Right ventricle myocardium superior (tissue), 1 donor: ENCODE results near the gene SETMAR. TPM values are rescaled to one million over a fixed set of nuclear protein-coding genes. Genes with fewer than 3 reads are reported as not detected.
"Not testable (repeated sequence)": the region's sequence is repeated elsewhere in the genome, so short reads cannot be mapped to it uniquely, and the experiment has no call there.

Source experiments
- ATAC-seq: fragments of 200-7000 bp; cut with Tn5 transposase; one replicate; pipeline ENCODE4 v1.9.1; 2020; ENCODE audit warnings: mild to moderate bottlenecking; ENCODE audit not compliant: poor library complexity
- DNase-seq: peaks from one replicate; pipeline ENCODE4 v3.0.0-alpha.2; 2020
- intact Hi-C: fragments of 100-400 bp; cut with DNase I; formaldehyde crosslinking; loops from one replicate; pipeline ENCODE4 v1.11.2; 2022
- long read RNA-seq: library from polyadenylated mRNA; unstranded; transcript quantifications from one replicate; pipeline ENCODE4 v2.0.0, GENCODE V29; 2021
- total RNA-seq: library from RNA; stranded (reverse); fragmentation: NEBNext Ultra II Directional; extraction: Animal tissue kit (Norgen Biotek cat#: 25700); gene quantifications from one replicate; pipeline ENCODE4 v1.2.1, GENCODE V29; 2021
- donor health status: DM: no; HTN: yes; CAD: no; lungs with severe emphysema.

Gene SETMAR
- total RNA-seq, result 15.4 TPM
- long read RNA-seq, partial matches to known transcripts, result 2 of 15 reads
- long read RNA-seq, other reads (novel, unspliced or antisense), result 9 of 15 reads

GRCh38 chr3:4303187-4304123, at the start of gene SETMAR:
TSS of gene SETMAR (plus strand) at chr3:4303369. CDS start at chr3:4303371, 2 bp downstream.
- peak; percentile 98 for ATAC-seq
- intact Hi-C loops, result no loop called here

GRCh38 chr3:4261406-4261805, 41.8 kb upstream of the SETMAR start:
- DNase-seq (no peak), ATAC-seq (no peak)
- intact Hi-C loops, result no loop called here

More at GRCh38 chr3:4303187-4304123, at the start of gene SETMAR:
- DNase-seq, result peak; percentile 96

DNA sequence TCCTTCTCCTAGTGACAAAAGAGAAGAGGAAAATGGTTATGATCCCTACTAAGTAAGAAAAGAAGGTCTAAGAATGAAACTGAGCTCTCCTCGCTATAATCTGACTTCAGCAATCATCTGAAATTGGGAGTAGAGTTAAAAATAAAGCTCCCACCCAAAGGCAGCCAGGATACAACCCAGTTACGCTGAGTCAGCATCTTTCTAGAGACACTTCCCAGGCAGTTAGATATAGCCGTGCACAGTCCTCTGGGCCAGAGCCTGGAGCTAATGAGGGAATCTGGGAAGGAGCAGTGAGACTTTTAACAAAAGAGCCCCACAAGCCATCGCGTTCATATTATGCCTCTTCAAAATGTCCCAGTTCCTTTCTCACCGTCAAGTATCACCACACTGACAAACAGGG, 39.1 kb upstream of the SETMAR start:
- no peak for ATAC-seq
- intact Hi-C loops, result no loop called here
- DNase-seq, result no peak

DNA sequence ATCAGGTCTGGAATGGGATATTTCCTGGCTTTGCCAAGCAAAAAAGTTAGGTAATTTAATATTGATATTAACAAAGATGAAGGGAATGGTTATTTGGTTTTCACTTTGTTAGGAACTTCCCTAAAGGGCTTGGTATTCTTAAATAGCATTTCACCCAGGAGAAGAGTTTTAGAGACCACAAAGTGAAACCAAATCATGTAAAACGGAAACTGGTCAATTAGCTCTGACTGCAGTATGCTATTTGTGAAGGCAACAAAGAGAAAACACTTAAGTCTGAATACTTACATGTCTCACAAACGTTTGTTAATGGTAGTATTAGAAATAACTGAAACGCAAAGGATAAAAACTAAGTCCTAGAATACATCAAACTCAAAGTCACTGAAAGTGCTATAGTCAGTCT, 32.4 kb upstream of the SETMAR start:
- ATAC-seq (no peak), DNase-seq (no peak)
- intact Hi-C loops, result no loop called here

GRCh38 chr3:4271834-4272233, 31.3 kb upstream of the SETMAR start:
- ATAC-seq (no peak), DNase-seq (no peak)
- intact Hi-C loops, result no loop called here

- DNase-seq, result no peak
- intact Hi-C loops, result no loop called here
- no peak for ATAC-seq
These were observed 23.6 kb upstream of the SETMAR start for GRCh38 chr3:4279516-4280105.

DNA sequence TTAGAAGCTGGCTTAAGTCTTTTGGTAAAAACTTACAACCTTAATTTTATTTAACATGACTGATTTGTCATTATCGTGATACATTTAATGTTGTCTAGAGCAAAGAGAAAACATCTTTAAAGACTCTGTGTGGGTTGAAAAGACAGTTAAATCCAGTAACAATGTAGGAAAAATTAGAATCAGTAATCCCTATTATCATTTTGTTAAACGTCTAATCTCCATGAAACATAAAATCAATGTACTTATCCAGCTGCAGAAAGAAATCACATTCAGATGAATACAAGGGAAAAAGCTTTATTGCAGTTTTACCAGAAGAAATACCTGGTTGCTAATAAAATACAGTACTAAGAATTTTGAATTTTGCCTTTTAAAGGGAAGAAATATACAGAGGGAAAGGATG, 21.2 kb upstream of the SETMAR start:
- DNase-seq, result no peak
- no peak for ATAC-seq
- intact Hi-C loops, result no loop called here

DNA sequence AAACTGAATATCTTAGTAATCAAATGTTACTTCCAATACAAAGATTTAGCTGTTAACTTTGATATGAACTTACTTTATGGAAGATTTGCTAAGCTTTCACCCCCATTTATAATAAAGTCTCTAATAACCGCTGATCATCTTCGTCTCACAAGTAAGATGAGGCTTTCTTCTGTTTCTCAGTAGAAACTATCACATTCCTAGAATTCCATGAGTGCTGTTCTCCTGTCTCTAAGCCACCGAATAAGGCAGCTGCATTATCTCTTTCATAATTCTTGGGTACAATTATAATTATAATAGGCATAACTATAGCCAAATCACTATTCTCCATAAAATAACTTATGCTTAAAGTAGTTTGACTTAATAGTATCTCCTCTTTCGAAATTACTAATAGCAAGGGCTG, 18.3 kb upstream of the SETMAR start:
- intact Hi-C loops, result no loop called here
- ATAC-seq (no peak), DNase-seq (no peak)

- intact Hi-C loops, result no loop called here
- no peak for ATAC-seq
- DNase-seq, result no peak
These were observed 14.1 kb upstream of the SETMAR start for GRCh38 chr3:4289044-4289443.

- intact Hi-C loops, result loop anchor here (5.0 kb wide), 1 partner anchor 1093 kb away; no protein-coding TSS in a partner anchor
- ATAC-seq, result peak; percentile 53
These were observed 12.8 kb upstream of the SETMAR start for GRCh38 chr3:4290272-4290893.

DNA sequence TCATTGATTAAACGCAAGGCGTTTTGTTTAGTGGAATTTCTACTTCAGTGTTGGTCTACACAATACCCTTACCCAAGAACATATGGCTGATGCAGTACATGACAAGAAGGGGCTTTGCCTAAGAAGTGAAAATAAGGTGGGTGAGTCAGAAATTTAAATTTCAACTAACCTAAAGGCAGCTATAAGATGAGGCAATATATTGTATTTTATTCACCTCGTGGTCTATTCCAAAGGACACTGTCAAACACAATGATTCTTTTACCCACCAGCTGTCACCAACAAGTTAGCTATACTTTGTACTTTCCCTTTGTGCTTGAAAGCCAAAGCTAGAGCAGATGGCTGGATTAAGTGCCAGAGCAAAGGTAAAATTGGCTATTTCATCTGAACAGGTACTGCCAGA, 10.9 kb upstream of the SETMAR start:
- no peak for DNase-seq
- ATAC-seq, result no peak
- intact Hi-C loops, result loop anchor here (5.0 kb wide), 1 partner anchor 1095 kb away; no protein-coding TSS in a partner anchor

More at GRCh38 chr3:4290272-4290893, 12.8 kb upstream of the SETMAR start:
- DNase-seq, result no peak

DNA sequence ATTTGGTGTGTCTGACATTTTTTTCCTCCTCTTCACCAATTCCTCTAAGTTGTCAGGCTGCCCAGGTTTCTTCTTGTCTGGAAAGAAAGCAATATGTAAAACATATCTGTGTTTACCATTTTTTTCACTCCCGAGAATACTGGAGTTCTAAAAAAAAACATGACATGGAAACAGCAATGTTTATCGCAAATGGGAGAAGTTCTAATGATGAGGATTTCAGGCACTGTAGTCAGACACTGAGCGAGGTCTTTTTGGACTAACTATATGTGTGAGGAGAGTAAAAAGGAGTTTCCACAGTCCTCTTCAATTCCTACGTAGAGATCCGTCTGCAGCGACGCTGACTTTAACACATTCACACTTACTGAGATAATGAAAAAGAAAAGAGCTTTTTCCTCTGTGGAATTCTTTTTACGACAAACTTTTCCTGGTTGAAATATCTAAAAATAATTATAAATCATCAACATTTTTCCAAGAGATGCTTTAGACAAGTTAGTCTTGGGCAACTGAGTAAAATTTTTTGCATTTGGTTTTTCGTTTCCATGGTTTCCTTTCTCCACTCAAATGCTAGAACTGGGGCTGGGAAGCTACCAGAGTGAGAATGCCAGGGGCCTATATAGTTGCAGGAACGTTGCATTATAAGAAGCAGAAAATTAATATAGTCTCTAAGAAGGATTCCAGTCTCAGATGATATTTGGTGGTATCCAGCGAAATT, 8.4 kb upstream of the SETMAR start:
- ATAC-seq (no peak), DNase-seq (no peak)
- intact Hi-C loops, result loop anchor here (5.0 kb wide), 1 partner anchor 1097 kb away; no protein-coding TSS in a partner anchor

DNA sequence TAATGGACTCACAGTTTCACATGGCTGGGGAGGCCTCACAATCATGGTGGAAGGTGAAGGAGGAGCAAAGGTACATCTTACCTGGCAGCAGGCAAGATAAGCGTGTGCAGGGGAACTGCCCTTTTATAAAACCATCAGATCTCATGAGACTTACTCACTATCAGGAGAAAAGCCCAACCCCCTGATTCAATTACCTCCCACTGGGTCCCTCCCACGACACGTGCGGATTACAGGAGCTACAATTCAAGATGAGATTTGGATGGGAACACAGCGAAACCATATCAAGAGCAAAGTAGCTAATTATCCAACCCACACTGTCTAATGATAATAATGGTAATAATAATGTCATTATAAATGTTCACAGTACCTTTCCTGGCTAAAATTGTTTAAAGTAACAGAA, 6.7 kb upstream of the SETMAR start:
- DNase-seq, intact Hi-C loops, ATAC-seq: not testable (repeated sequence)

DNA sequence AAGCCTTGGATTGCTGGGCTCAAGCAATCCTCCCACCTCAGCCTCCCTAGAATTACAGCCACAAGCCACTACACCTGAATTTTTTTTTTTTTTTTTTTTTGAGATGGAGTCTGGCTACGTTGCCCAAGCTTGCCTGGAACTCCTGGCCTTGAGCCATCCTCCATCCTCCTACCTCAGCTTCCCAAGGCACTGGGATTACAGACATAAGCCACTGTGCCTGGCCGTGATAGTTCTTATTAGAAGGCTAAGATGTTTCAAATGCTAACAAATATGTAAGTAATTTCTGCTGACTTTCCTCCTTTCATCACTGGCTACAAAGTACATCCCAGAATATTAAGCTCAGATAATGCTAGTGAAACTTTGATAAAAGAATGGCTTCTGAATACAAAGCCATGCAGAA, 5.7 kb upstream of the SETMAR start:
- DNase-seq (no peak), ATAC-seq (no peak)
- intact Hi-C loops, result no loop called here

DNA sequence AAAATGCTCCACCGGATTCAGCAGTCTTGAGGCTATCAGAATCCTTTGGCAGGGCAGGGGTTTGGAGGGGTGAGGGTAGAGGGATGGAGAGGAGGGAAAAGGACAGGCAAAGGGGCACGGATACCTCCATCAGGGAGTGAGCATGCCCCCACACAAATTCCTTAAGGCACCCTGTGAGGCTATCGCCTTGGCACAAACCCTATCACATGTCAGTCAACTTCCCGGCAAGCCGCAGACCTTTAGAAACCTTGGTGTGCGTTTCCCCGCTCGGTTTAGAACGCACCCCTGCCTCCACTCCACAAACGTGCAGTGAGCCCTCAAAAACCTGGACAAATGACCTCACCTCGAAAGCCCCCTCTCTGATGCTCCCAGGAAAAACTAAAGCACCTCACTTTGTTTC, 422 bp upstream of the SETMAR start:
- DNase-seq (peak; percentile 36), ATAC-seq (no peak)
- intact Hi-C loops, result no loop called here

- intact Hi-C loops, DNase-seq, ATAC-seq: not testable (repeated sequence)
These were observed 2.0 kb downstream of the SETMAR start for GRCh38 chr3:4305210-4305609.

DNA sequence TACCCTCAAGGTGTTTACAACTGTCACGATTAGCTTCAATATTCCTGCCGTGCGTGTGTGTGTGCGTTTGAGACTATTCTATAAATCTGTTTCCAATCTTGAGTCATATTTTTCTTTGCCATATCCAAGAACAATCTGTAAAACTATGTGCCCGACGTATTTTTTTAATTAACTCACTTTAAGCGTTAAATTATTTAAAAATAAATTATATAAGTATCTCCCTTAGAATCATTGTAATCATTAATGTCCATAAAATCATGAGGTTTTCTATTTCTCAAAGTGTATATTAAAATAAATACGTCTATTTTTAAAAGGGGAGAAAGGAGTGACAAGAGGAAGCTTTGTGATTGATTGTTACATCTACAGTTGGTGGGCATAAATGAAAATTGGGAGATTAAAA, 2.9 kb downstream of the SETMAR start:
- no peak for ATAC-seq
- intact Hi-C loops, result no loop called here
- no peak for DNase-seq

- ATAC-seq (no peak), DNase-seq (no peak)
- intact Hi-C loops, result no loop called here
These were observed 3.7 kb downstream of the SETMAR start for GRCh38 chr3:4306860-4307259.
